ENCODE results near the gene PALMD. TPM values are rescaled to one million over a fixed set of nuclear protein-coding genes. Genes with fewer than 3 reads are reported as not detected.

The PALMD gene
- total and polyA plus RNA-seq, 12 donors = 81.2 to 194 (median 121) TPM

- Histone ChIP-seq H3K9me3 (no peaks in the 10 kb centered on the region), H3K27me3 (no peaks in the 10 kb centered on the region), H3K27ac (no peak overlapping the region), H3K4me1 (no peaks in the 10 kb centered on the region), H3K36me3 (peaks cover 0 to 98% (median 10%) of the 10 kb centered on the region in 9 donors), H3K4me3 (no peak overlapping the region)
- WGBS, 2 donors = 99 to 100% methylated on average over 2 of the region's 2 CpGs
- ATAC-seq (no peak), DNase-seq (no peak)
- intact Hi-C loops (cut with DNase I) = loop anchor here in 3 of 10 donors (5.0 kb wide), 3 partner anchors 236 to 536 kb away; no protein-coding TSS in a partner anchor
- TF ChIP-seq CTCF (IDR thresholded peaks at IDR 0.05) = no peak
Measured at GRCh38 chr1:99713006-99713405, 67.1 kb downstream of the PALMD start.

- intact Hi-C loops (cut with DNase I) = no loop called here
- H3K27me3 ChIP-seq = no peaks in the 10 kb centered on the region
- no peak for TF ChIP-seq CTCF (IDR thresholded peaks at IDR 0.05)
- no peak overlapping the region for H3K27ac ChIP-seq
- H3K36me3 ChIP-seq = peaks cover 0 to 74% (median 3%) of the 10 kb centered on the region in 9 donors
- ATAC-seq (no peak), DNase-seq (no peak)
- no peak overlapping the region for H3K4me3 ChIP-seq
- no peaks in the 10 kb centered on the region for H3K9me3 ChIP-seq
- WGBS, 2 donors = 90% methylated on average over 1 of the region's 1 CpG
- H3K4me1 ChIP-seq = no peaks in the 10 kb centered on the region
Measured at GRCh38 chr1:99717005-99717404, 71.1 kb downstream of the PALMD start.

- Histone ChIP-seq H3K9me3 (no peaks in the 10 kb centered on the region), H3K36me3 (peaks cover 0 to 40% (median 0%) of the 10 kb centered on the region in 9 donors), H3K4me3 (no peak overlapping the region), H3K27me3 (no peaks in the 10 kb centered on the region), H3K27ac (no peak overlapping the region), H3K4me1 (peaks cover 0 to 11% (median 8%) of the 10 kb centered on the region in 9 donors)
- WGBS, 2 donors = 96 to 97% methylated on average over 3 of the region's 3 CpGs
- TF ChIP-seq CTCF (IDR thresholded peaks at IDR 0.05) = no peak
- no peak for DNase-seq
- intact Hi-C loops (cut with DNase I) = no loop called here
- ATAC-seq = no peak
Measured at GRCh38 chr1:99723251-99723650, 77.3 kb downstream of the PALMD start.

GRCh38 chr1:99725996-99726395, 80.1 kb downstream of the PALMD start:
- ATAC-seq (no peak), DNase-seq (no peak)
- Histone ChIP-seq H3K4me1 (peaks cover 0 to 27% (median 21%) of the 10 kb centered on the region in 9 donors), H3K27ac (peak overlapping the region in 4 of 10 donors; percentile 6 to 81 (median 26)), H3K36me3 (peaks cover 0 to 27% (median 0%) of the 10 kb centered on the region in 9 donors), H3K9me3 (no peaks in the 10 kb centered on the region), H3K4me3 (no peak overlapping the region), H3K27me3 (no peaks in the 10 kb centered on the region)
- intact Hi-C loops (cut with DNase I) = no loop called here
- no peak for TF ChIP-seq CTCF (IDR thresholded peaks at IDR 0.05)
- WGBS, 2 donors = 48 to 51% methylated on average over 4 of the region's 4 CpGs
